GM18858 (cell line): ENCODE results near the gene MRTFB.
A peak's percentile ranks its signal among the peaks of the same experiment; 100 is the strongest.

Source experiments
- ATAC-seq: cut with Tn5 transposase; IDR thresholded peaks from one replicate; pipeline ENCODE4 v1.9.1; 2021; ENCODE audit not compliant: unreplicated experiment

MRTFB gene

GRCh38 chr16:14063618-14064581 is 7.2 kb upstream of the MRTFB start:
- no peak for ATAC-seq

GRCh38 chr16:14069818-14070217 is 1.3 kb upstream of the MRTFB start:
- no peak for ATAC-seq

- ATAC-seq: no peak
Measured at GRCh38 chr16:14070555-14070876, 603 bp upstream of the MRTFB start.

- peak; percentile 27 for ATAC-seq
Measured at GRCh38 chr16:14071576-14072271, 605 bp downstream of the MRTFB start.

- no peak for ATAC-seq
Measured at GRCh38 chr16:14072360-14072759, 1.2 kb downstream of the MRTFB start.

- no peak for ATAC-seq
Measured at GRCh38 chr16:14074544-14074943, 3.4 kb downstream of the MRTFB start.

- ATAC-seq: no peak
Measured at GRCh38 chr16:14077918-14078317, 6.8 kb downstream of the MRTFB start.

GRCh38 chr16:14086477-14086876 is 15.4 kb downstream of the MRTFB start:
- ATAC-seq: no peak

GRCh38 chr16:14087181-14087580 is 16.1 kb downstream of the MRTFB start:
- no peak for ATAC-seq

GRCh38 chr16:14087590-14088154 is 16.6 kb downstream of the MRTFB start:
- ATAC-seq: no peak

- ATAC-seq: no peak
Measured at GRCh38 chr16:14088155-14088753, 17.1 kb downstream of the MRTFB start.

GRCh38 chr16:14089283-14089823 is 18.2 kb downstream of the MRTFB start:
- ATAC-seq: no peak

- no peak for ATAC-seq
Measured at GRCh38 chr16:14092561-14092960, 21.4 kb downstream of the MRTFB start.

GRCh38 chr16:14095883-14096551 is 24.9 kb downstream of the MRTFB start:
- ATAC-seq: no peak

- no peak for ATAC-seq
Measured at GRCh38 chr16:14097182-14097959, 26.3 kb downstream of the MRTFB start.

GRCh38 chr16:14098081-14098480 is 27.0 kb downstream of the MRTFB start:
- no peak for ATAC-seq

GRCh38 chr16:14100825-14101224 is 29.7 kb downstream of the MRTFB start:
- ATAC-seq: no peak

GRCh38 chr16:14101415-14101814 is 30.3 kb downstream of the MRTFB start:
- ATAC-seq: peak; percentile 63

GRCh38 chr16:14102925-14103720 is 32.0 kb downstream of the MRTFB start:
- no peak for ATAC-seq
